RWPE1 (cell line): Measurements from ENCODE around the gene MAP4K5.
"Not testable (repeated sequence)": the region's sequence is repeated elsewhere in the genome, so short reads cannot be mapped to it uniquely, and the experiment has no call there.

Source experiments
- CTCF ChIA-PET: fragments of 350-600 bp; sonication (Branson Sonifier 250); formaldehyde crosslinking; extraction: SDS; loops from one replicate; lab custom pipeline; 2021; lab: Yijun Ruan, JAX
- POLR2A ChIA-PET: fragments of 400-600 bp; formaldehyde crosslinking; extraction: SDS; loops from one replicate; lab custom pipeline; 2020; ENCODE audit warnings: antibody characterized with exemption; ENCODE audit not compliant: low non-redundant PET; lab: Yijun Ruan, JAX
- DNase-seq: peaks from one replicate; pipeline ENCODE4 v3.0.0; 2012; ENCODE audit warnings: low spot score
- H3K27ac ChIP-seq: fragments of 450-650 bp; 2 replicates; pipeline ENCODE4 v1.5.1; 2017
- CTCF ChIP-seq: fragments of 450-650 bp; conservative IDR thresholded peaks from 2 replicates; pipeline ENCODE4 v1.5.1; 2017; ENCODE audit warnings: low read depth, mild to moderate bottlenecking

Gene MAP4K5

GRCh38 chr14:50562841-50563240 is 30.5 kb upstream of the MAP4K5 start:
- no peak overlapping the region for H3K27ac ChIP-seq
- no peak for TF ChIP-seq CTCF
- ChIA-PET CTCF (no interaction called here), POLR2A (no interaction called here)
- DNase-seq: no peak

- CTCF ChIA-PET: interaction anchor here (0.6 kb wide), 1 partner anchor 18 kb away, joined by 3 read pairs; no protein-coding TSS in a partner anchor
- TF ChIP-seq CTCF: no peak
- POLR2A ChIA-PET: no interaction called here
- peak overlapping the region; percentile 65 for H3K27ac ChIP-seq
- peak; percentile 38 for DNase-seq
These were observed 28.5 kb upstream of the MAP4K5 start for GRCh38 chr14:50560931-50561285.

- ChIA-PET CTCF (interaction anchor here (0.6 to 1.7 kb wide), 5 partner anchors 14 to 217 kb away, joined by 3 to 8 read pairs (median 5); partner anchors contain the start of gene MAP4K5), POLR2A (no interaction called here)
- H3K27ac ChIP-seq: peak within 1 kb of the TSS; percentile 65
- DNase-seq: peak; percentile 79
- TF ChIP-seq CTCF: no peak
These were observed 27.9 kb upstream of the MAP4K5 start, which contains the start of gene ATL1 for GRCh38 chr14:50559990-50560930. Gene ATL1, plus strand, starts transcription at chr14:50560145. Its CDS starts 121 bp downstream, at chr14:50560266.

GRCh38 chr14:50552796-50553195 is 20.4 kb upstream of the MAP4K5 start:
- H3K27ac ChIP-seq, POLR2A ChIA-PET, DNase-seq, CTCF ChIA-PET: not testable (repeated sequence)

- CTCF ChIA-PET: interaction anchor here (0.5 kb wide), 1 partner anchor 162 kb away, joined by 3 read pairs; no protein-coding TSS in a partner anchor
- TF ChIP-seq CTCF: no peak
- POLR2A ChIA-PET: no interaction called here
- no peak for DNase-seq
- H3K27ac ChIP-seq: no peak overlapping the region
These were observed 19.5 kb upstream of the MAP4K5 start for GRCh38 chr14:50551877-50552276.

- TF ChIP-seq CTCF: no peak
- CTCF ChIA-PET: no interaction called here
- no peak for DNase-seq
- POLR2A ChIA-PET: no interaction called here
- H3K27ac ChIP-seq: no peak overlapping the region
These were observed 17.9 kb upstream of the MAP4K5 start for GRCh38 chr14:50550294-50550693.

GRCh38 chr14:50545618-50546017 is 13.2 kb upstream of the MAP4K5 start:
- POLR2A ChIA-PET: no interaction called here
- CTCF ChIA-PET: interaction anchor here (0.6 kb wide), 1 partner anchor 1016 kb away, joined by 3 read pairs; no protein-coding TSS in a partner anchor
- DNase-seq: no peak

More at GRCh38 chr14:50545618-50546017, 13.2 kb upstream of the MAP4K5 start:
- no peak for TF ChIP-seq CTCF
- no peak overlapping the region for H3K27ac ChIP-seq
